Embryonic facial prominence (tissue), 1 donor: ENCODE measurements around the gene CHN2.

Experiments used
- DNase-seq: peaks from one replicate; pipeline ENCODE4 v3.0.0-alpha.2; 2016; ENCODE audit errors: extremely low spot score

The CHN2 gene

GRCh38 chr7:29360633-29361625, 166.4 kb downstream of the CHN2 start:
- DNase-seq, result peak; percentile 22

- no peak for DNase-seq
Measured at GRCh38 chr7:29362380-29362779, 167.8 kb downstream of the CHN2 start.

- no peak for DNase-seq
Measured at GRCh38 chr7:29363636-29364425, 169.3 kb downstream of the CHN2 start.

GRCh38 chr7:29364661-29365060, 170.1 kb downstream of the CHN2 start:
- DNase-seq, result no peak

- DNase-seq, result no peak
Measured at GRCh38 chr7:29365423-29365822, 170.8 kb downstream of the CHN2 start.

- no peak for DNase-seq
Measured at GRCh38 chr7:29367784-29368183, 173.2 kb downstream of the CHN2 start.

- DNase-seq, result no peak
Measured at GRCh38 chr7:29369909-29370488, 175.4 kb downstream of the CHN2 start.

- DNase-seq, result no peak
Measured at GRCh38 chr7:29370531-29371314, 176.1 kb downstream of the CHN2 start.

GRCh38 chr7:29371472-29371871, 176.9 kb downstream of the CHN2 start:
- DNase-seq, result no peak

- DNase-seq, result no peak
Measured at GRCh38 chr7:29372351-29373090, 177.9 kb downstream of the CHN2 start.

GRCh38 chr7:29375641-29376562, 181.3 kb downstream of the CHN2 start:
- DNase-seq, result no peak

GRCh38 chr7:29377718-29378117, 183.1 kb downstream of the CHN2 start:
- no peak for DNase-seq

GRCh38 chr7:29379551-29379950, 185.0 kb downstream of the CHN2 start:
- DNase-seq, result no peak

- DNase-seq, result no peak
Measured at GRCh38 chr7:29381206-29382094, 186.9 kb downstream of the CHN2 start.

- DNase-seq, result no peak
Measured at GRCh38 chr7:29384277-29384676, 189.7 kb downstream of the CHN2 start.

- no peak for DNase-seq
Measured at GRCh38 chr7:29385214-29385814, 190.7 kb downstream of the CHN2 start.

GRCh38 chr7:29386196-29386765, 191.7 kb downstream of the CHN2 start:
- no peak for DNase-seq

- DNase-seq, result no peak
Measured at GRCh38 chr7:29391262-29391661, 196.7 kb downstream of the CHN2 start.
